ENCODE data around the gene LITAFD. TPM values are rescaled to one million over a fixed set of nuclear protein-coding genes. Genes with fewer than 3 reads are reported as not detected.
A peak's percentile ranks its signal among the peaks of the same experiment; 100 is the strongest.

The LITAFD gene
- total and polyA plus RNA-seq, 10 of the 15 experiments (the other 5 are each of a cell fraction or from before 2014, with no cell fraction given), result not detected

DNA sequence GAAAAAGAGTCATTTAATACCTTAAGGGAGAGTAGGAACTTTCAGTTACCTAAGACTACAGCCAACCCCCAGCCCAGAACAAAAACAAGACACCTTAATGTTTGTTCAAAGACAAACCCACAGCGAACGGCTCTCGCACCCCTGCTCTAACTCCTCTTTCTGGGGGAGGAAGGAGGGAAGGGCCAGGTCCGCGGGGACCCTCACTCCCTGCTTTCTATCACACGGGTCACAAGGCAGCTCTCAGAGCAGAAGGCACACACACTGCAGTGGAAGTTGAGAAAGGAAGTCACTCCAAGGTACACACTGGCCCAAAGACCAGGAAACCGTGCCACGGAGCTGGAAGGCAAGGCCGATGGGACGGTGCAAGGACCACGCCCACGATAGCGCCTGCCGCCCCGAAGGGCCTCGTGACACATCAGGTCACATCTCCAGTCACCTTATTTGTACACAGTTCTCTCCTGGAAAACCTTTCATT lies 10.0 kb downstream of the LITAFD start (continued):
- TF ChIP-seq, protein P1, sequence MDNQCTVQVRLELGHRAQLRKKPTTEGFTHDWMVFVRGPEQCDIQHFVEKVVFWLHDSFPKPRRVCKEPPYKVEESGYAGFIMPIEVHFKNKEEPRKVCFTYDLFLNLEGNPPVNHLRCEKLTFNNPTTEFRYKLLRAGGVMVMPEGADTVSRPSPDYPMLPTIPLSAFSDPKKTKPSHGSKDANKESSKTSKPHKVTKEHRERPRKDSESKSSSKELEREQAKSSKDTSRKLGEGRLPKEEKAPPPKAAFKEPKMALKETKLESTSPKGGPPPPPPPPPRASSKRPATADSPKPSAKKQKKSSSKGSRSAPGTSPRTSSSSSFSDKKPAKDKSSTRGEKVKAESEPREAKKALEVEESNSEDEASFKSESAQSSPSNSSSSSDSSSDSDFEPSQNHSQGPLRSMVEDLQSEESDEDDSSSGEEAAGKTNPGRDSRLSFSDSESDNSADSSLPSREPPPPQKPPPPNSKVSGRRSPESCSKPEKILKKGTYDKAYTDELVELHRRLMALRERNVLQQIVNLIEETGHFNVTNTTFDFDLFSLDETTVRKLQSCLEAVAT (IDR thresholded peaks at IDR 0.05), result no peak
- TF ChIP-seq, protein P2, sequence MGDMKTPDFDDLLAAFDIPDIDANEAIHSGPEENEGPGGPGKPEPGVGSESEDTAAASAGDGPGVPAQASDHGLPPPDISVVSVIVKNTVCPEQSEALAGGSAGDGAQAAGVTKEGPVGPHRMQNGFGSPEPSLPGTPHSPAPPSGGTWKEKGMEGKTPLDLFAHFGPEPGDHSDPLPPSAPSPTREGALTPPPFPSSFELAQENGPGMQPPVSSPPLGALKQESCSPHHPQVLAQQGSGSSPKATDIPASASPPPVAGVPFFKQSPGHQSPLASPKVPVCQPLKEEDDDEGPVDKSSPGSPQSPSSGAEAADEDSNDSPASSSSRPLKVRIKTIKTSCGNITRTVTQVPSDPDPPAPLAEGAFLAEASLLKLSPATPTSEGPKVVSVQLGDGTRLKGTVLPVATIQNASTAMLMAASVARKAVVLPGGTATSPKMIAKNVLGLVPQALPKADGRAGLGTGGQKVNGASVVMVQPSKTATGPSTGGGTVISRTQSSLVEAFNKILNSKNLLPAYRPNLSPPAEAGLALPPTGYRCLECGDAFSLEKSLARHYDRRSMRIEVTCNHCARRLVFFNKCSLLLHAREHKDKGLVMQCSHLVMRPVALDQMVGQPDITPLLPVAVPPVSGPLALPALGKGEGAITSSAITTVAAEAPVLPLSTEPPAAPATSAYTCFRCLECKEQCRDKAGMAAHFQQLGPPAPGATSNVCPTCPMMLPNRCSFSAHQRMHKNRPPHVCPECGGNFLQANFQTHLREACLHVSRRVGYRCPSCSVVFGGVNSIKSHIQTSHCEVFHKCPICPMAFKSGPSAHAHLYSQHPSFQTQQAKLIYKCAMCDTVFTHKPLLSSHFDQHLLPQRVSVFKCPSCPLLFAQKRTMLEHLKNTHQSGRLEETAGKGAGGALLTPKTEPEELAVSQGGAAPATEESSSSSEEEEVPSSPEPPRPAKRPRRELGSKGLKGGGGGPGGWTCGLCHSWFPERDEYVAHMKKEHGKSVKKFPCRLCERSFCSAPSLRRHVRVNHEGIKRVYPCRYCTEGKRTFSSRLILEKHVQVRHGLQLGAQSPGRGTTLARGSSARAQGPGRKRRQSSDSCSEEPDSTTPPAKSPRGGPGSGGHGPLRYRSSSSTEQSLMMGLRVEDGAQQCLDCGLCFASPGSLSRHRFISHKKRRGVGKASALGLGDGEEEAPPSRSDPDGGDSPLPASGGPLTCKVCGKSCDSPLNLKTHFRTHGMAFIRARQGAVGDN (IDR thresholded peaks at IDR 0.05), result peak; percentile 37
- TF ChIP-seq BCL11A (IDR thresholded peaks at IDR 0.05; ENCODE audit: low read depth, low read length) (no peak), NFYA (IDR thresholded peaks at IDR 0.05; ENCODE audit: borderline replicate concordance, low read depth, low read length) (no peak), POU2F2 (IDR thresholded peaks at IDR 0.05; ENCODE audit: borderline replicate concordance, low read depth, low read length) (peak; percentile 7; the same call in 1 of the 3 replicates), EED (IDR thresholded peaks at IDR 0.05; ENCODE audit: low read depth) (no peak), EZH2 (IDR thresholded peaks at IDR 0.05; ENCODE audit: borderline replicate concordance, control insufficient read depth, low read depth, low read length) (no peak), ZNF622 (IDR thresholded peaks at IDR 0.05) (no peak), SUPT20H (IDR thresholded peaks at IDR 0.05; ENCODE audit: borderline replicate concordance, control insufficient read depth, low read depth, low read length) (no peak), PML (IDR thresholded peaks at IDR 0.05; ENCODE audit: low read length) (no peak), DPF2 (IDR thresholded peaks at IDR 0.05) (no peak), WRNIP1 (IDR thresholded peaks at IDR 0.05; ENCODE audit: borderline replicate concordance, low read depth, low read length) (no peak), TCF3 (IDR thresholded peaks at IDR 0.05; ENCODE audit: borderline replicate concordance, insufficient read depth, low read depth, low read length) (no peak), RBBP5 (conservative IDR thresholded peaks at IDR 0.05) (no peak), RELA (IDR thresholded peaks at IDR 0.05; ENCODE audit: borderline replicate concordance, partially characterized antibody) (no peak)
- TF ChIP-seq, protein P3, sequence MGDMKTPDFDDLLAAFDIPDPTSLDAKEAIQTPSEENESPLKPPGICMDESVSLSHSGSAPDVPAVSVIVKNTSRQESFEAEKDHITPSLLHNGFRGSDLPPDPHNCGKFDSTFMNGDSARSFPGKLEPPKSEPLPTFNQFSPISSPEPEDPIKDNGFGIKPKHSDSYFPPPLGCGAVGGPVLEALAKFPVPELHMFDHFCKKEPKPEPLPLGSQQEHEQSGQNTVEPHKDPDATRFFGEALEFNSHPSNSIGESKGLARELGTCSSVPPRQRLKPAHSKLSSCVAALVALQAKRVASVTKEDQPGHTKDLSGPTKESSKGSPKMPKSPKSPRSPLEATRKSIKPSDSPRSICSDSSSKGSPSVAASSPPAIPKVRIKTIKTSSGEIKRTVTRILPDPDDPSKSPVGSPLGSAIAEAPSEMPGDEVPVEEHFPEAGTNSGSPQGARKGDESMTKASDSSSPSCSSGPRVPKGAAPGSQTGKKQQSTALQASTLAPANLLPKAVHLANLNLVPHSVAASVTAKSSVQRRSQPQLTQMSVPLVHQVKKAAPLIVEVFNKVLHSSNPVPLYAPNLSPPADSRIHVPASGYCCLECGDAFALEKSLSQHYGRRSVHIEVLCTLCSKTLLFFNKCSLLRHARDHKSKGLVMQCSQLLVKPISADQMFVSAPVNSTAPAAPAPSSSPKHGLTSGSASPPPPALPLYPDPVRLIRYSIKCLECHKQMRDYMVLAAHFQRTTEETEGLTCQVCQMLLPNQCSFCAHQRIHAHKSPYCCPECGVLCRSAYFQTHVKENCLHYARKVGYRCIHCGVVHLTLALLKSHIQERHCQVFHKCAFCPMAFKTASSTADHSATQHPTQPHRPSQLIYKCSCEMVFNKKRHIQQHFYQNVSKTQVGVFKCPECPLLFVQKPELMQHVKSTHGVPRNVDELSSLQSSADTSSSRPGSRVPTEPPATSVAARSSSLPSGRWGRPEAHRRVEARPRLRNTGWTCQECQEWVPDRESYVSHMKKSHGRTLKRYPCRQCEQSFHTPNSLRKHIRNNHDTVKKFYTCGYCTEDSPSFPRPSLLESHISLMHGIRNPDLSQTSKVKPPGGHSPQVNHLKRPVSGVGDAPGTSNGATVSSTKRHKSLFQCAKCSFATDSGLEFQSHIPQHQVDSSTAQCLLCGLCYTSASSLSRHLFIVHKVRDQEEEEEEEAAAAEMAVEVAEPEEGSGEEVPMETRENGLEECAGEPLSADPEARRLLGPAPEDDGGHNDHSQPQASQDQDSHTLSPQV (IDR thresholded peaks at IDR 0.05), result no peak
- TF ChIP-seq, protein P4, sequence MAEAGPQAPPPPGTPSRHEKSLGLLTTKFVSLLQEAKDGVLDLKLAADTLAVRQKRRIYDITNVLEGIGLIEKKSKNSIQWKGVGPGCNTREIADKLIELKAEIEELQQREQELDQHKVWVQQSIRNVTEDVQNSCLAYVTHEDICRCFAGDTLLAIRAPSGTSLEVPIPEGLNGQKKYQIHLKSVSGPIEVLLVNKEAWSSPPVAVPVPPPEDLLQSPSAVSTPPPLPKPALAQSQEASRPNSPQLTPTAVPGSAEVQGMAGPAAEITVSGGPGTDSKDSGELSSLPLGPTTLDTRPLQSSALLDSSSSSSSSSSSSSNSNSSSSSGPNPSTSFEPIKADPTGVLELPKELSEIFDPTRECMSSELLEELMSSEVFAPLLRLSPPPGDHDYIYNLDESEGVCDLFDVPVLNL (IDR thresholded peaks at IDR 0.05; ENCODE audit: low read depth, low read length), result no peak
- TF ChIP-seq, protein P5, sequence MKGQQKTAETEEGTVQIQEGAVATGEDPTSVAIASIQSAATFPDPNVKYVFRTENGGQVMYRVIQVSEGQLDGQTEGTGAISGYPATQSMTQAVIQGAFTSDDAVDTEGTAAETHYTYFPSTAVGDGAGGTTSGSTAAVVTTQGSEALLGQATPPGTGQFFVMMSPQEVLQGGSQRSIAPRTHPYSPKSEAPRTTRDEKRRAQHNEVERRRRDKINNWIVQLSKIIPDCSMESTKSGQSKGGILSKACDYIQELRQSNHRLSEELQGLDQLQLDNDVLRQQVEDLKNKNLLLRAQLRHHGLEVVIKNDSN (IDR thresholded peaks at IDR 0.05; ENCODE audit: borderline replicate concordance, extremely low read length, insufficient read depth, low read depth, low read length), result peak; percentile 42
